Activated T-cell treated with anti-CD3 and anti-CD28 coated beads, Interleukin-2, amount 50 U/mL, for 4 hours (primary cell): Measurements from ENCODE around the gene CETP. TPM values are rescaled to one million over a fixed set of nuclear protein-coding genes. Genes with fewer than 3 reads are reported as not detected.
"Not testable (repeated sequence)": the region's sequence is repeated elsewhere in the genome, so short reads cannot be mapped to it uniquely, and the experiment has no call there.

ENCODE experiments used
- ATAC-seq, 2 donors: fragments of 200-7000 bp; cut with Tn5 transposase; one replicate each; pipeline ENCODE4 v1.10.0; 2021
- DNase-seq: peaks from one replicate; pipeline ENCODE4 v3.0.0-alpha.2; 2020
- H3K27me3 Mint-ChIP-seq: one replicate; pipeline ENCODE4 v1.8.0; 2021; ENCODE audit warnings: low read depth, mixed read lengths
- H3K36me3 Mint-ChIP-seq: one replicate; pipeline ENCODE4 v1.8.0; 2022; ENCODE audit warnings: mixed read lengths; ENCODE audit not compliant: insufficient read depth
- H3K4me1 Mint-ChIP-seq: one replicate; pipeline ENCODE4 v1.8.0; 2021; ENCODE audit warnings: low read depth, mixed read lengths
- H3K4me3 Mint-ChIP-seq: one replicate; pipeline ENCODE4 v1.8.0; 2021; ENCODE audit warnings: mild to moderate bottlenecking, moderate library complexity, mixed read lengths
- H3K9me3 Mint-ChIP-seq: one replicate; pipeline ENCODE4 v1.8.0; 2021; ENCODE audit warnings: mixed read lengths
- total RNA-seq, 3 donors: library from RNA; stranded (reverse); gene quantifications; one replicate each; pipeline ENCODE4 v1.2.1, GENCODE V29; 2021

CETP gene
- total RNA-seq, 3 donors from 2014 or later: 0.11 TPM; not detected in 2

GRCh38 chr16:56988161-56988947 is 26.6 kb downstream of the CETP start:
- no peak for DNase-seq

DNA sequence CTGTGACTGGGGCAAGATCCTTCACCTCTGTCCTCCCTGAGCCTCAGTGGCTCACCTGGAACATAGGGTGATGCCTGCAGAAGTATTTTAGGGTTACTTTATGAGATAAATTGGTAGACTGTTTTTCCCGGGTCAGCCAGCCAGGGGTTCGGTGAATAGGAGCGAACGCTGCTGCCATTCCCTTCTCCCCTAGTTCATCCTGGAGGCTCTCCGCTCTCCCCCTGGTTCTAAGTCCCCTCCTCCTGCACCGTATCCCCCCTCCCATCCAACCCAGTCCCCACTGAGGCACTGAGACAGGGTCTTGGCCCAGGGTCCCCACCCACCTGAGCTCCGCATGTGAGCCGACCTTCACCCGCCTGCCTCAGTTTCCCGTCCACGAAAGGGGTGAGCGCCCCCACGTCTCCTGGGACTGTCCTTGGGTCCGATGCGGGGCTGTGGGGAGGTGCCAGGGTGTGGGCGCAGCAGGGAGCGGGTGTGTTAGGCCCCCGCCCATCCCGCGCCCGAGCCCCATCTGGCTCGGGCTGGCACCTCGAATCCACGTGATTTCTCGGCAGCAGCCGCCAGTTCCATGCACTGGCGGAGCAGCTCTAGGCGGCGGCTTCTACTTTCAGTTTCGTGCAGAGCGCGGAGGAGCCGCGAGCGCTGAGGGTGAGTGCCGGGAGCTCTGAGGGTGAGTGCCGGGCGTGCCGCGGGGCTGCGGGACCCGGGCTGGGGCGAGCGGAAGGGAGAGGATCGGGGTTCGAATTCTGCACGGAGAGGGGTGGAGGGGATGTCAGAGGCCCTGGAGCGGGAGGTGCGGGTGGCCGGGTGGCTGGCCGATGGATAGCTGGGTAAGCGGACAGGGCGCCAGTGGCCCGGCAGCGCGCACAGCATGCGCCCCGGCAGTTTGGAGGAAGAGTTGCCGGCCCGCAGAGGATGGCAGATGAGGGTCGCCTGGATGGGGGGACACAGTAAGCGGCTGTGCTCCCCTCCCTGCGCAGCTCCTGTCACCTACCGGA is 27.5 kb downstream of the CETP start, which contains the start of gene NLRC5:
Gene NLRC5, plus strand, starts transcription at position 610 of the 998 bp plus-strand sequence. CDS start 31,156 bp downstream, outside the sequence.
- ATAC-seq (peak; percentile 79), DNase-seq (peak; percentile 97)
- Mint-ChIP-seq H3K4me1 (peaks cover 67% of the 10 kb centered on the region), H3K4me3 (peak within 1 kb of the TSS; percentile 99), H3K36me3 (peaks cover 42% of the 10 kb centered on the region), H3K9me3 (no peaks in the 10 kb centered on the region), H3K27me3 (no peaks in the 10 kb centered on the region)

More at GRCh38 chr16:56988161-56988947, 26.6 kb downstream of the CETP start:
- Mint-ChIP-seq H3K27me3 (no peaks in the 10 kb centered on the region), H3K4me3 (peak overlapping the region; percentile 99), H3K36me3 (peaks cover 42% of the 10 kb centered on the region), H3K4me1 (peaks cover 62% of the 10 kb centered on the region), H3K9me3 (no peaks in the 10 kb centered on the region)
- no peak for ATAC-seq

- peaks cover 37% of the 10 kb centered on the region for H3K36me3 Mint-ChIP-seq
- H3K4me3 Mint-ChIP-seq: peak overlapping the region; percentile 99
- no peaks in the 10 kb centered on the region for H3K9me3 Mint-ChIP-seq
- peaks cover 67% of the 10 kb centered on the region for H3K4me1 Mint-ChIP-seq
- no peak for ATAC-seq
- H3K27me3 Mint-ChIP-seq: no peaks in the 10 kb centered on the region
- DNase-seq: no peak
These were observed 28.2 kb downstream of the CETP start for GRCh38 chr16:56989988-56990387.

DNA sequence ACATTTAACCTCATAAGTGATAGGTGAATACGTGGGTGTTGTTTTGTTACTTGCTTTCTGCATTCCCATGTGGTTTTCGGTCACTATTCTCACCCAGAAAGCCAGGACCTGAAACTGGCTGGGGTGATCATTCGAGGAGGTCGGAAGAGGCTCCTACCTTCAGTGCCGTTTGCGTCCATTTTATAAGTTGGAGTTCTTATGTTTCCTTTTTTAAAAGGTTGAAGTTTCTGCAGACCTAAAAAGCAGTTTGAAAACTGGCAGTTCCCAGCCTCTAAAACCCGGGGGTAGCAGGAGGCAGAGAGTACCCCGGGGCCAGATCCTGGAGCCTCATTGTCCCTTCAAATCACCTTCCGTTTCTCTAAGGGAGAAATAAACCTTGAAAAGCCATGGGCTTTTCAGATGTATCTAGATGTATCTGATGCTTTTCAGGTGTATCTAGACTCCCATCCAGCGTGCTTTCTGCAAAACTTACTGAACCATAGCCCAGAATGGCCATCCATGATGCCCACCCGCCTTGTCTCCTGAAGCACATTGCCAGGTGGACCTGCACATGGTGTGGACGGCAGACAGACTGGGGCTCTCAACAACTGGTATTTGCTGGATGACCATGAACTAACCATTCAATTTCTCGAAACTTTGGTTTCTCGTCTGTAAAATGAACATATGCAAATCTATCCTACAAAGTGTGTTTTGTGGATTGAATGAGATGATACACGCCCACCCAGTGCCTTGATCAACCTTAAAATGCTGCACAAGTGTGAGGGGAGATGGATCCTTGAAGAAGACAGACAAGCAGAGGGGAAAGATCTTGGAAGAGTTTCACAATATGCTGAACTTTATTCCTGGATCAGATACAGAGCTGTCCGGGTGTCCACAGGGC is 28.9 kb downstream of the CETP start:
- Mint-ChIP-seq H3K9me3 (no peaks in the 10 kb centered on the region), H3K27me3 (no peaks in the 10 kb centered on the region), H3K4me3 (peak overlapping the region; percentile 99), H3K36me3 (peaks cover 30% of the 10 kb centered on the region), H3K4me1 (peaks cover 64% of the 10 kb centered on the region)
- DNase-seq: no peak
- peak; percentile 10 to 14 for ATAC-seq

GRCh38 chr16:56992431-56992830 is 30.7 kb downstream of the CETP start:
- H3K4me3 Mint-ChIP-seq: peak overlapping the region; percentile 99
- not testable (repeated sequence) for H3K27me3 Mint-ChIP-seq, H3K9me3 Mint-ChIP-seq, ATAC-seq, DNase-seq
- H3K36me3 Mint-ChIP-seq: peaks cover 26% of the 10 kb centered on the region
- H3K4me1 Mint-ChIP-seq: peaks cover 63% of the 10 kb centered on the region

DNA sequence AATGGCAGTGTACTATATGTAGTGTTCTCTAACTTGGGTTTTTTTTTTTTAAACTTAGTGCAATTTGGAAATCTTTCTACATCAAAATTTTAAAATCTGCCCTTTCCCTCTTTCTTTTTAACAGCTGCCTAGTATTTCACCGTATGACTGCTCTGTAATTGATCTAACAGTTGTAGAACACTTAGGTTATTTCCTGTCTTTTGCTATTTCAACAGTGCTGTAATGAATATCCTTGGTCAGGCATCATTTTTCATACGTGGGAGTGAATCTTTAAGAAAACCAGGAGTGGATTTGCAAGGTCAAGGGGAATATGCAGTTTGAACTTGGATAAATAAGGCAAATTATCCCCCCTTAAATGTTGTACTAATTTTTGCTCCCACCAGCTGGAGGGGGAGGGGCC is 31.5 kb downstream of the CETP start:
- Mint-ChIP-seq H3K4me1 (peaks cover 63% of the 10 kb centered on the region), H3K4me3 (peak overlapping the region; percentile 59), H3K9me3 (no peaks in the 10 kb centered on the region), H3K27me3 (no peaks in the 10 kb centered on the region), H3K36me3 (peaks cover 19% of the 10 kb centered on the region)
- DNase-seq (no peak), ATAC-seq (no peak)

GRCh38 chr16:56994311-56994710 is 32.6 kb downstream of the CETP start:
- ATAC-seq (no peak), DNase-seq (no peak)
- peak overlapping the region; percentile 59 for H3K4me3 Mint-ChIP-seq
- H3K9me3 Mint-ChIP-seq: no peaks in the 10 kb centered on the region
- H3K27me3 Mint-ChIP-seq: no peaks in the 10 kb centered on the region
- peaks cover 73% of the 10 kb centered on the region for H3K4me1 Mint-ChIP-seq
- H3K36me3 Mint-ChIP-seq: peaks cover 18% of the 10 kb centered on the region

GRCh38 chr16:56995136-56995805 is 33.5 kb downstream of the CETP start:
- ATAC-seq (no peak), DNase-seq (no peak)
- no peaks in the 10 kb centered on the region for H3K27me3 Mint-ChIP-seq
- peak overlapping the region; percentile 59 for H3K4me3 Mint-ChIP-seq
- H3K9me3 Mint-ChIP-seq: no peaks in the 10 kb centered on the region
- H3K36me3 Mint-ChIP-seq: peaks cover 18% of the 10 kb centered on the region
- H3K4me1 Mint-ChIP-seq: peaks cover 82% of the 10 kb centered on the region

- ATAC-seq: no peak
- H3K4me3 Mint-ChIP-seq: peak overlapping the region; percentile 19
These were observed 35.5 kb downstream of the CETP start for GRCh38 chr16:56997264-56997663.

DNA sequence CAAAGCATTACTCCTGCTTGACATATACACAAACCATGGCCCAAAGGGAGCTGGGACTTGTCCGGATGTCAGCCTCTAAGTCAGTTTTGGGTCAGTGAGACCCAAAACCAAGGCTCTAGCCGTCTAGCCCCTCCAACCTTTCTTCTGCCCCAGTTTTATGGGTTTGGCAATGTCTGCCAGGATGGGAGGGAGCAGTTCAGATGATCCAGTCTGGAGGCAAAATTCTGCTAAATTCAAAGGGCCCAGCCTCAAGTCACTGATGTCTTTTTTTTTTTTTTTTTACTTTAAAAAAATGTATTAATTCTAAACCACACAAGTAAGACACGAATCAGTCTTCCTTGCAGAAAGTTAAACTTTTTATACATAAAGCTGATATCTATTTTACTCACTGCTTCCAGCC is 36.2 kb downstream of the CETP start:
- H3K4me3 Mint-ChIP-seq: peak overlapping the region; percentile 35
- peaks cover 16% of the 10 kb centered on the region for H3K36me3 Mint-ChIP-seq
- no peaks in the 10 kb centered on the region for H3K9me3 Mint-ChIP-seq
- H3K27me3 Mint-ChIP-seq: no peaks in the 10 kb centered on the region
- DNase-seq (no peak), ATAC-seq (no peak)
- peaks cover 93% of the 10 kb centered on the region for H3K4me1 Mint-ChIP-seq

More at GRCh38 chr16:56997264-56997663, 35.5 kb downstream of the CETP start:
- no peak for DNase-seq
- H3K9me3 Mint-ChIP-seq: no peaks in the 10 kb centered on the region
- H3K36me3 Mint-ChIP-seq: peaks cover 16% of the 10 kb centered on the region
- H3K27me3 Mint-ChIP-seq: no peaks in the 10 kb centered on the region
- H3K4me1 Mint-ChIP-seq: peaks cover 90% of the 10 kb centered on the region

- H3K36me3 Mint-ChIP-seq: peaks cover 14% of the 10 kb centered on the region
- ATAC-seq (no peak), DNase-seq (no peak)
- H3K27me3 Mint-ChIP-seq: no peaks in the 10 kb centered on the region
- no peaks in the 10 kb centered on the region for H3K9me3 Mint-ChIP-seq
- no peak overlapping the region for H3K4me3 Mint-ChIP-seq
- peaks cover 93% of the 10 kb centered on the region for H3K4me1 Mint-ChIP-seq
These were observed 36.6 kb downstream of the CETP start for GRCh38 chr16:56998352-56998751.

DNA sequence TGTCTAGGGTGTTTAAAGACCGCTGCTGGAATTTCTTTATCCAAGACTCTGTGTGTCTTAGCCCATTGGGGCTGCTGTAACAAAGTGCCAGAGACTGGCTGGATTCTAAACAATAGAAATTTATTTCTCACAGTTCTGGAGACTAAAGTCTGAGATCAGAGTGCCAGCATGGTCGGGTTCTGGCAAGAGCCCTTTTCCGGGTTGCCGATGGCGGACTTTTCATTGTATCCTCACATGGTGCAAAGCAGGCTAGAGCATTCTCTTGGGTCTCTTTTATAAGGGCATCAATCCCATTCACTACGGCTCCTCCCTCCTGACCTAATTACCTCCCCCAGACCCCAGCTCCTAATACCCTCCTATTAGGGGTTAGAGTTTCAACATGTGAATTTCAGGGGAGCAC is 37.1 kb downstream of the CETP start:
- H3K4me3 Mint-ChIP-seq: peak overlapping the region; percentile 70
- no peaks in the 10 kb centered on the region for H3K9me3 Mint-ChIP-seq
- H3K36me3 Mint-ChIP-seq: peaks cover 18% of the 10 kb centered on the region
- DNase-seq (no peak), ATAC-seq (no peak)
- H3K4me1 Mint-ChIP-seq: peaks cover 93% of the 10 kb centered on the region
- H3K27me3 Mint-ChIP-seq: no peaks in the 10 kb centered on the region
